Measurements from ENCODE around the gene NADSYN1.
A peak's percentile ranks its signal among the peaks of the same experiment; 100 is the strongest.

The NADSYN1 gene

GRCh38 chr11:71449596-71449995, 3.4 kb upstream of the NADSYN1 start:
- peak overlapping the region; percentile 93 for H3K4me3 ChIP-seq (replicated peaks; ENCODE audit: low read depth, low read length)
- DNase-seq (ENCODE audit: low read depth) = no peak
- TF ChIP-seq, protein P1, sequence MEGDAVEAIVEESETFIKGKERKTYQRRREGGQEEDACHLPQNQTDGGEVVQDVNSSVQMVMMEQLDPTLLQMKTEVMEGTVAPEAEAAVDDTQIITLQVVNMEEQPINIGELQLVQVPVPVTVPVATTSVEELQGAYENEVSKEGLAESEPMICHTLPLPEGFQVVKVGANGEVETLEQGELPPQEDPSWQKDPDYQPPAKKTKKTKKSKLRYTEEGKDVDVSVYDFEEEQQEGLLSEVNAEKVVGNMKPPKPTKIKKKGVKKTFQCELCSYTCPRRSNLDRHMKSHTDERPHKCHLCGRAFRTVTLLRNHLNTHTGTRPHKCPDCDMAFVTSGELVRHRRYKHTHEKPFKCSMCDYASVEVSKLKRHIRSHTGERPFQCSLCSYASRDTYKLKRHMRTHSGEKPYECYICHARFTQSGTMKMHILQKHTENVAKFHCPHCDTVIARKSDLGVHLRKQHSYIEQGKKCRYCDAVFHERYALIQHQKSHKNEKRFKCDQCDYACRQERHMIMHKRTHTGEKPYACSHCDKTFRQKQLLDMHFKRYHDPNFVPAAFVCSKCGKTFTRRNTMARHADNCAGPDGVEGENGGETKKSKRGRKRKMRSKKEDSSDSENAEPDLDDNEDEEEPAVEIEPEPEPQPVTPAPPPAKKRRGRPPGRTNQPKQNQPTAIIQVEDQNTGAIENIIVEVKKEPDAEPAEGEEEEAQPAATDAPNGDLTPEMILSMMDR (IDR thresholded peaks at IDR 0.05; ENCODE audit: low read length, missing control alignments) = no peak

- DNase-seq (ENCODE audit: low read depth) = no peak
- TF ChIP-seq, protein P1 (IDR thresholded peaks at IDR 0.05; ENCODE audit: low read length, missing control alignments) = no peak
- no peak overlapping the region for H3K4me3 ChIP-seq (replicated peaks; ENCODE audit: low read depth, low read length)
Measured at GRCh38 chr11:71450507-71450906, 2.5 kb upstream of the NADSYN1 start.

DNA sequence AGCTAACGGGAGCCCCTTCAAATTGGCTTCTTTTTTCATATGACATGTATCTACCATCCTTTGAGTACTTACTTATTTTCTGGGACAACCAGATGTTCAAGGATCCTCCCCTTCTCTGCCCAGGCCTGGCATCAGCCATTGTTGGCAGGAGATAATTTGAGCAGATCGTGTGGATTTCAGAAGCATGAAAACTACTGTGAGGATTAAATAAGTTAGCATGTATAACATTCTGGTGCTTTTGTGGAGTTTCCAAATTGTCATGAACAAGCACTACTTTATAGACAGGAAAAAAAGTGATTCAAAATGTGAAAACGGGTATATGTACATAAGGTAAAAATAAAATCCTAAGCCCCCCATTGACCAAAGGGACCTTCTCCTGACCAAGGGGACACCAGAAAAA, 2.1 kb upstream of the NADSYN1 start:
- TF ChIP-seq, protein P1 (IDR thresholded peaks at IDR 0.05; ENCODE audit: low read length, missing control alignments) = no peak
- no peak for DNase-seq (ENCODE audit: low read depth)
- H3K4me3 ChIP-seq (replicated peaks; ENCODE audit: low read depth, low read length) = no peak overlapping the region

GRCh38 chr11:71451596-71452198, 1.3 kb upstream of the NADSYN1 start:
- TF ChIP-seq, protein P1 (IDR thresholded peaks at IDR 0.05; ENCODE audit: low read length, missing control alignments) = no peak
- H3K4me3 ChIP-seq (replicated peaks; ENCODE audit: low read depth, low read length) = no peak overlapping the region
- DNase-seq (ENCODE audit: low read depth) = no peak

GRCh38 chr11:71452199-71453036, 585 bp upstream of the NADSYN1 start:
- H3K4me3 ChIP-seq (replicated peaks; ENCODE audit: low read depth, low read length) = peak overlapping the region; percentile 92
- TF ChIP-seq, protein P1 (IDR thresholded peaks at IDR 0.05; ENCODE audit: low read length, missing control alignments) = no peak
- DNase-seq (ENCODE audit: low read depth) = peak; percentile 64

DNA sequence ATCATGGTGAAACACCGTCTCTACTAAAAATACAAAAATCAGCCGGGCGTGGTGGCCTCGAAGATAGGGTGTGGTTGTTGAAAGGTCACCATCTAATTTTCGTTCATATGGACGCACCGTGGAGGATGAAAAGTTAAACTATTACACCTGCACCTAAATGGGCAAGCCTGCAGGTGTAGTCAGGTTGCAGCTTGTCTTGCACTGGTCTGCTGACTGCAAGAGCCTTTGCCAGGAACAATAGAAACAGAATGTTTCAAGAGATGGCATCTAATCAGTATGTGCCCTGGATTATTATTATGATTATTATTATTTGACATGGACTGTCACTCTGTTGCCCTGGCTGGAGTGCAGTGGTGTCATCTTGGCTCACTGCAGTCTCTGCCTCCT, 908 bp downstream of the NADSYN1 start:
- TF ChIP-seq, protein P1 (IDR thresholded peaks at IDR 0.05; ENCODE audit: low read length, missing control alignments) = no peak
- H3K4me3 ChIP-seq (replicated peaks; ENCODE audit: low read depth, low read length) = peak overlapping the region; percentile 92
- DNase-seq (ENCODE audit: low read depth) = no peak

Data from fibroblast of pulmonary artery (primary cell).